ENCODE data around the gene MYO7A. TPM values are rescaled to one million over a fixed set of nuclear protein-coding genes. Genes with fewer than 3 reads are reported as not detected.

MYO7A gene
- total RNA-seq, 1 donor from 2014 or later, result 2.2 TPM

DNA sequence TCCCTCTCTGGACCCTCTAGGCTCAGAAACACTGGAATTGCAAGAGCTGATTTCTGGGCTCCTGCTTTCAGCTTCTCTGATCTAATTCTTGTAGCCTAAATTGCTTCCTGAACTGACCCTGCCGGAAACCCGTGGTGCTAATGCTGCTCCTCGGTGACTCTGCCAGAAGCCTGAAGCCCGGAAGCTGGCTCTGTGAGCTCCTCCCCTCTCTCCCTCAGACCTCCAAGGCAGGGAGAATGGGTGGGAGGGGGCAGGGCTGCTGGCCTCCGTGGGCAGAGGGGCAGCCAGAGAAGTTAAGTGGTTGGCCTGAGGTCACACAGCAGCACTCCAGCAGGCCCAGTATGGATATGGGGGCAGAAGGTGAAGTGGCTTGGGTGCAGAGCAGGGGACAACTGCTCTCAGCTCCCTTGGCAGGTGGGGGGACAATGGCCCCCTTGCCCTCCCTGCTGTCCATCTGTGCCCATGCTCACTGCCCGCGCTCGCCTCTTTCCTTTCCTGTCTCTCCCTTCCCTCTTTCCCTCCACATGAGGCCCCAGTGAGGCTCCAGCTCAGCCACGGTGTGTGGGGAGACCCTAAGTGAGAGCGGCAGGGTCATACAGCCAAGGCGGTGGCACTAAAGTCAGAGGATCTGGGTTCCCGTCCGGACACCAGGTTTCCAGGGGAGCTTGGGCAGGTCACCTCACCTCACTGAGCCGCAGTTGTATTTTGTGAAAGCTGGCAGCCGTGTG is 45.0 kb upstream of the MYO7A start:
- Mint-ChIP-seq H3K27ac (peak overlapping the region; percentile 17), H3K9me3 (peaks cover 18% of the 10 kb centered on the region), H3K36me3 (peaks cover 2% of the 10 kb centered on the region), H3K27me3 (ENCODE audit: low read depth) (no peaks in the 10 kb centered on the region), H3K4me3 (no peak overlapping the region), H3K4me1 (no peaks in the 10 kb centered on the region)
- peak in 1 of 2 experiments; percentile 11 for DNase-seq (ENCODE audit: low spot score in 2 of 2, unreplicated experiment in 2 of 2)
- TF ChIP-seq, protein P1, sequence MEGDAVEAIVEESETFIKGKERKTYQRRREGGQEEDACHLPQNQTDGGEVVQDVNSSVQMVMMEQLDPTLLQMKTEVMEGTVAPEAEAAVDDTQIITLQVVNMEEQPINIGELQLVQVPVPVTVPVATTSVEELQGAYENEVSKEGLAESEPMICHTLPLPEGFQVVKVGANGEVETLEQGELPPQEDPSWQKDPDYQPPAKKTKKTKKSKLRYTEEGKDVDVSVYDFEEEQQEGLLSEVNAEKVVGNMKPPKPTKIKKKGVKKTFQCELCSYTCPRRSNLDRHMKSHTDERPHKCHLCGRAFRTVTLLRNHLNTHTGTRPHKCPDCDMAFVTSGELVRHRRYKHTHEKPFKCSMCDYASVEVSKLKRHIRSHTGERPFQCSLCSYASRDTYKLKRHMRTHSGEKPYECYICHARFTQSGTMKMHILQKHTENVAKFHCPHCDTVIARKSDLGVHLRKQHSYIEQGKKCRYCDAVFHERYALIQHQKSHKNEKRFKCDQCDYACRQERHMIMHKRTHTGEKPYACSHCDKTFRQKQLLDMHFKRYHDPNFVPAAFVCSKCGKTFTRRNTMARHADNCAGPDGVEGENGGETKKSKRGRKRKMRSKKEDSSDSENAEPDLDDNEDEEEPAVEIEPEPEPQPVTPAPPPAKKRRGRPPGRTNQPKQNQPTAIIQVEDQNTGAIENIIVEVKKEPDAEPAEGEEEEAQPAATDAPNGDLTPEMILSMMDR (IDR thresholded peaks at IDR 0.05; ENCODE audit: unreplicated experiment), result no peak

DNA sequence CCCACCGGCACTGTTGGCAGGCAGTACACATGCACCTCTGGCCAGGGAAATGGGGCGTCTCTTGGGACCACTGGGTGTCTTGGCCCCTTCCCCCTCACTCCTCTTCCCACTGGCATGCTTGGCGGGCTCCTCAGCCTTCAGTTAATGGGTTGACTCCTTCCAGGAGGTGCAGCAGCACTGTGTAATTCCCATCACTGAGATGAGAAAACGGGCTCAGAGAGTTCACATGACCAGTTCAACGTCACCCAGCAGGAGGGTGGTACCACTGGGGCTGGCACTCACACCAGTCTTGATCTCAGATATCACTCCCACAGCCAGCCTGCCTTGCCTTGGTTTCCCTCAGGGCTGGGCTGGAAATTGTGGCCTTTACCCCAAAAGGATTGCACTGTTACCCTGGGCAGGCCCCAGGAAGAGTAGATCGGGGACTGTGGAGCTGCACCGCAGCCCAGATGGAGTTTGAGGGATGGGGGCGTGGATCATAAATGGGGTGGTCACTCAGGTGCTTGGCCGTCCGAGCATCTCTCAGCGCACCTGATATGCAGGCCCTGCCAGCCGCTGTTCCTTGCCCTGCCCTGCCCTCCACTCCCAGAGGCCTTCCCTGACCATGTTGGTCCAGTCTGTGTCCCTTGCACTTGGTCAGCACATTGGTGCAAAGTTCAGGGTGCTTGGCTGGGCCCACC is 44.3 kb upstream of the MYO7A start:
- Mint-ChIP-seq H3K4me1 (peaks cover 6% of the 10 kb centered on the region), H3K4me3 (no peak overlapping the region), H3K36me3 (peaks cover under 1% of the 10 kb centered on the region), H3K27me3 (ENCODE audit: low read depth) (no peaks in the 10 kb centered on the region), H3K9me3 (peaks cover 11% of the 10 kb centered on the region), H3K27ac (no peak overlapping the region)
- TF ChIP-seq, protein P1 (IDR thresholded peaks at IDR 0.05; ENCODE audit: unreplicated experiment), result no peak
- peak in 1 of 2 experiments; percentile 12 for DNase-seq (ENCODE audit: low spot score in 2 of 2, unreplicated experiment in 2 of 2)

DNA sequence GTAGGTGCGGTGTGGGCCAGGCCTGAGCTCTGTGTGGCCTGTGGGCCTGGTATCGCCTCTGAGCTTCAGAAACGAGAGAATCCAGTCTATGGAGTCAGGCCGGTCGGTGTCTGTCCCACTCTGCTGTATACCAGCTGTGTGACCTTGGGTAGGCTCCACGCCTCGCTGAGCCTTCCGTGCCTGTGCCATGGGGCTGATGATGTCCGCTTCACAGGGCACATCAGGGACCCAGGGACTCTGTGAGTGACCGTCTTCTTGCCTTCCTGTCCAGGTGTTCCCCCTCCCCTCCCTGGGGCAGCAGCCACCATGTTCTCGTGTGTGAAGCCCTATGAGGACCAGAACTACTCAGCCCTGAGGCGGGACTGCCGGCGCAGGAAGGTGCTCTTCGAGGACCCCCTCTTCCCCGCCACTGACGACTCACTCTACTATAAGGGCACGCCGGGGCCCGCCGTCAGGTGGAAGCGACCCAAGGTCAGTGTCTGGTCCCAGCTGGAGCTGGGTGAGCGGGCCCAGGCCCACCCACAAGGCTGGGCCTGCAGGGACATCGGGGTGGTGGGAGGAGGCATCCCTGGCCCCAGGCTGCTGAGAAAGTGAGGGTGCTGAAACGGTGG is 43.4 kb upstream of the MYO7A start:
- Mint-ChIP-seq H3K9me3 (peaks cover 5% of the 10 kb centered on the region), H3K4me1 (peaks cover 8% of the 10 kb centered on the region), H3K4me3 (no peak overlapping the region), H3K27ac (no peak overlapping the region), H3K27me3 (ENCODE audit: low read depth) (no peaks in the 10 kb centered on the region), H3K36me3 (no peaks in the 10 kb centered on the region)
- DNase-seq (ENCODE audit: low spot score in 2 of 2, unreplicated experiment in 2 of 2), result peak in 1 of 2 experiments; percentile 12
- TF ChIP-seq, protein P1 (IDR thresholded peaks at IDR 0.05; ENCODE audit: unreplicated experiment), result no peak

DNA sequence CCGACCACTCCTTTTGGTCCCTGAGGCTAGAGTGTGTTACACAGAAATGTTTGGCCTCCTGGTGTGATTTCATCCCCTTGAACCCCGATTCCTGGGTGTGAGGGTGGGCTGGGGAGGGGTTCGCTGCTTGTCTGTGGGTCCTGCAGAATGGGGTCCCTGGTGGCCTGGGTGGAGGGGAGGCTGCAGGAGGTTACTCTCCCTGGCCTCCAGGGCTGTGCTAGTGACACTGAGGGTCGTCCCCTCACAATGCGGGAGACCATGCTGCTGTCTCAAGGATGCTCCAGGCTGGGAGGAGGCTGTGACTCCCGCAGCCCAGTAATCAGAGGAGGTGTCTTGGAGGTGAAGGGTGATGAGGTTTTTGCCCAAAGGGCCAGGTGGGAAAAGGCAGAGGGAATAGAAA is 42.4 kb upstream of the MYO7A start:
- H3K4me3 Mint-ChIP-seq, result no peak overlapping the region
- peak in 1 of 2 experiments; percentile 14 for DNase-seq (ENCODE audit: low spot score in 2 of 2, unreplicated experiment in 2 of 2)
- no peaks in the 10 kb centered on the region for H3K9me3 Mint-ChIP-seq
- H3K4me1 Mint-ChIP-seq, result peaks cover 8% of the 10 kb centered on the region
- H3K27ac Mint-ChIP-seq, result peak overlapping the region; percentile 50
- H3K36me3 Mint-ChIP-seq, result no peaks in the 10 kb centered on the region
- TF ChIP-seq, protein P1 (IDR thresholded peaks at IDR 0.05; ENCODE audit: unreplicated experiment), result no peak
- no peaks in the 10 kb centered on the region for H3K27me3 Mint-ChIP-seq (ENCODE audit: low read depth)

DNA sequence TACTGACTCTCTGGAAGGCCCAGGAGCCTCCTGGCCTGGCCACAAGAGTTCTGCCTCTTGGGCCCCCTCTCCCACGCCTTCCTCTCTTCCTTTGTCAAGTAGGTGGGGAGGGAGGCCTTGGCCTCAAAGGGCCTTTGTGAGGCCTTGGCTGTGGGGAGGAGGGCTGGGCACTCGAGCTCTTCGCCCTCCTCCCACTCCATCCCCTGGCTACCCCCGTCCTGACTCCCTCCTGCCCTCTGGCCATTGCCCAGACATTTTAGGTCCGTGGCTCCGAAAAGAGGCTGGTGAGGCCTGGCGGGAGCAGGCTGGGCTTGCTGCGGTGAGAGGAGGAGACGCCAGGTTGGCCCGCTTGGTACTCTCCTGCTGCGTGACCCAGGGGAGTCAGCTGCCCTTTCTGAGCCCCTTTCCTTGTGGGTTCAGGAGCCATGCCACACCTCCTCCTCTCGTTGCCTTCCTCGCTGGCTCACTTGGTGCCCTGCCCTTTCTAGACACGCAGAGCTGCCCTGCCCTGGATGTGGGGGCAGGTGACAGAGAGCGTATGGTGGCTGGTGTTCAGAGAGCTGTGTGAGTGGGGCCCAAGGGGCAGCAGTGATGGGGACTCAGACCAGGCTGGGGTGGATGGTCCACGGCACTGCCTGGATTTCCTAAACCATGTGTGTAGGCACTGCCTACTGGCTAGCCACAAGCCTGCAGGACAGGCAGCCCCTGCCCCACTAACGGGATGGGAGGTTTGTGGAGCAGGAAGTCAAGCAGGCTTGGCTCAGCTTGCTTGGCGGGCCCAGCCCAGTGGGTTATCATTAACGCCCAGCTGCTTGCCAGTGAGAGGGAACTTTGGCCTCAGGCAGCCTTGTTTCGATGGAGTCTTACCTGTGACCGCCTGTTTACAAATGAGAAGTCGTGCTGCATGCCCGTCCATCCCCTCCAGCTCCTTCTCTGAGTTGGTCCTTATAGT is 41.2 kb upstream of the MYO7A start:
- H3K4me1 Mint-ChIP-seq, result peaks cover 12% of the 10 kb centered on the region
- TF ChIP-seq, protein P1 (IDR thresholded peaks at IDR 0.05; ENCODE audit: unreplicated experiment), result no peak
- no peak for DNase-seq (ENCODE audit: low spot score in 2 of 2, unreplicated experiment in 2 of 2)

More for the DNA sequence above, 41.2 kb upstream of the MYO7A start:
- no peak overlapping the region for H3K27ac Mint-ChIP-seq
- H3K27me3 Mint-ChIP-seq (ENCODE audit: low read depth), result no peaks in the 10 kb centered on the region
- no peaks in the 10 kb centered on the region for H3K9me3 Mint-ChIP-seq
- H3K4me3 Mint-ChIP-seq, result no peak overlapping the region
- H3K36me3 Mint-ChIP-seq, result no peaks in the 10 kb centered on the region

Data from mesothelial cell of epicardium (in vitro differentiated cells).